Keratinocyte (primary cell): ENCODE results near the gene SRD5A1. TPM values are rescaled to one million over a fixed set of nuclear protein-coding genes. Genes with fewer than 3 reads are reported as not detected.

Source experiments
- DNase-seq: peaks from one replicate; pipeline ENCODE4 v3.0.0-alpha.2; 2011; ENCODE audit warnings: low read depth, missing footprints, low spot score
- FAIRE-seq: peaks from 2 replicates; lab custom pipeline; 2011; peaks lifted over from hg19 to GRCh38; lab: Jason Lieb, UNC
- H2AFZ ChIP-seq: 2 replicates; pipeline ENCODE4 v1.6.0; 2012; ENCODE audit warnings: low read length, control low read depth, inconsistent platforms; ENCODE audit not compliant: control insufficient read depth
- H3K27ac ChIP-seq: 2 replicates; pipeline ENCODE4 v1.5.1; 2011; ENCODE audit warnings: low read length; ENCODE audit not compliant: control insufficient read depth, insufficient read depth
- H3K27me3 ChIP-seq: 3 replicates; pipeline ENCODE4 v1.6.0; 2011; ENCODE audit warnings: low read length; ENCODE audit not compliant: control insufficient read depth, insufficient read depth; ENCODE audit errors: extremely low read depth
- H3K36me3 ChIP-seq, 2 experiments: 2 replicates in 1 of 2; 3 replicates in 1 of 2; pipeline ENCODE4 v1.5.1; 2011; ENCODE audit warnings: low read length in 2 of 2, mild to moderate bottlenecking in 1 of 2; ENCODE audit not compliant: control insufficient read depth in 2 of 2, insufficient read depth in 2 of 2; ENCODE audit errors: extremely low read depth in 1 of 2
- H3K4me1 ChIP-seq: 3 replicates; pipeline ENCODE4 v1.5.1; 2011; ENCODE audit warnings: low read length; ENCODE audit not compliant: control insufficient read depth, insufficient read depth; ENCODE audit errors: extremely low read depth
- H3K4me2 ChIP-seq: 3 replicates; pipeline ENCODE4 v1.6.0; 2011; ENCODE audit warnings: low read depth, low read length; ENCODE audit not compliant: control insufficient read depth, insufficient read depth; ENCODE audit errors: extremely low read depth
- H3K4me3 ChIP-seq, 3 experiments: fragments of 200-600 bp in 1 of 3; sonication (generic) in 1 of 3; 2 replicates in 2 of 3; 3 replicates in 1 of 3; pipeline ENCODE4 v1.5.1; 2011 to 2016; ENCODE audit warnings: low read length in 3 of 3, mild to moderate bottlenecking in 3 of 3, control low read depth in 2 of 3, inconsistent platforms in 1 of 3, low read depth in 1 of 3, mixed read lengths in 1 of 3, mixed run types in 1 of 3, moderate library complexity in 1 of 3; ENCODE audit not compliant: control insufficient read depth in 2 of 3, insufficient read depth in 2 of 3; ENCODE audit errors: extremely low read depth in 1 of 3
- H3K79me2 ChIP-seq: 2 replicates; pipeline ENCODE4 v1.6.0; 2012; ENCODE audit warnings: low read length; ENCODE audit not compliant: control insufficient read depth, insufficient read depth
- H3K9ac ChIP-seq: 3 replicates; pipeline ENCODE4 v1.6.0; 2011; ENCODE audit warnings: low read length; ENCODE audit not compliant: control insufficient read depth, insufficient read depth; ENCODE audit errors: extremely low read depth
- H3K9me1 ChIP-seq: 3 replicates; pipeline ENCODE4 v1.6.0; 2011; ENCODE audit warnings: low read length; ENCODE audit not compliant: control insufficient read depth, insufficient read depth; ENCODE audit errors: extremely low read depth
- H3K9me3 ChIP-seq: 2 replicates; pipeline ENCODE4 v1.5.1; 2012; ENCODE audit warnings: low read depth, low read length; ENCODE audit not compliant: control insufficient read depth
- H4K20me1 ChIP-seq: 3 replicates; pipeline ENCODE4 v1.6.0; 2011; ENCODE audit warnings: low read length; ENCODE audit not compliant: control insufficient read depth, insufficient read depth; ENCODE audit errors: extremely low read depth
- CTCF ChIP-seq, 3 experiments: IDR thresholded peaks in 1 of 3; conservative IDR thresholded peaks in 1 of 3; optimal IDR thresholded peaks in 1 of 3; 2 replicates in 2 of 3; 3 replicates in 1 of 3; pipeline versions ENCODE3 to v1.5.1; 2011; ENCODE audit warnings: low read length in 3 of 3, mild to moderate bottlenecking in 3 of 3, moderate library complexity in 2 of 3, control low read depth in 1 of 3, inconsistent platforms in 1 of 3; ENCODE audit not compliant: insufficient read depth in 2 of 3; ENCODE audit errors: extremely low read depth in 1 of 3
- EZH2 ChIP-seq: IDR thresholded peaks from one replicate; pipeline ENCODE4 v1.6.1; 2012; ENCODE audit warnings: inconsistent platforms, mild to moderate bottlenecking, low read length, moderate library complexity
- dilution Hi-C: fragments of 300-500 bp; cut with MboI; formaldehyde crosslinking; loops from one replicate; pipeline ENCODE4 v1.7.0; 2020; ENCODE audit warnings: low sequenced_read_pairs; ENCODE audit not compliant: extremely low pct_ligation_motif_present
- polyA plus RNA-seq, 5 experiments: library from polyadenylated mRNA; depleted of rRNA in 3 of 5; stranded (reverse) in 3 of 5; stranded (forward) in 1 of 5; unstranded in 1 of 5; fragments of >200 nt; gene quantifications; 1 replicate in 1 of 5; 2 replicates in 3 of 5; 3 replicates in 1 of 5; pipeline versions ENCODE4 v1.2.1 to v1.2.3, GENCODE V29; 2011 to 2012; ENCODE audit warnings: missing spikeins in 2 of 5, low read depth in 1 of 5, low replicate concordance in 1 of 5

The SRD5A1 gene
- polyA plus RNA-seq, 1 donor (not counting 4 experiments of a cell fraction or from before 2014, with no cell fraction given), result 35.4 TPM

- Histone ChIP-seq H3K27ac (no peak overlapping the region), H3K36me3 (peaks cover under 1 to 30% of the 10 kb centered on the region in 2 experiments), H4K20me1 (no peaks in the 10 kb centered on the region), H2AFZ (no peak overlapping the region), H3K4me1 (no peaks in the 10 kb centered on the region), H3K4me2 (no peak overlapping the region), H3K9ac (no peak overlapping the region), H3K79me2 (no peaks in the 10 kb centered on the region), H3K9me3 (no peaks in the 10 kb centered on the region), H3K27me3 (no peaks in the 10 kb centered on the region), H3K9me1 (no peaks in the 10 kb centered on the region), H3K4me3 (no peak overlapping the region)
- DNase-seq, result no peak
- no peak for TF ChIP-seq EZH2
- no peak for TF ChIP-seq CTCF (optimal IDR thresholded peaks at IDR 0.05 in 1 of 3, IDR thresholded peaks at IDR 0.05 in 1 of 3, conservative IDR thresholded peaks at IDR 0.05 in 1 of 3; ENCODE audit: extremely low read depth in 1 of 3, insufficient read depth in 2 of 3, low read length in 3 of 3)
- FAIRE-seq, result no peak
- dilution Hi-C loops, result no loop called here
Observed at GRCh38 chr5:6660688-6661087, 27.4 kb downstream of the SRD5A1 start.

DNA sequence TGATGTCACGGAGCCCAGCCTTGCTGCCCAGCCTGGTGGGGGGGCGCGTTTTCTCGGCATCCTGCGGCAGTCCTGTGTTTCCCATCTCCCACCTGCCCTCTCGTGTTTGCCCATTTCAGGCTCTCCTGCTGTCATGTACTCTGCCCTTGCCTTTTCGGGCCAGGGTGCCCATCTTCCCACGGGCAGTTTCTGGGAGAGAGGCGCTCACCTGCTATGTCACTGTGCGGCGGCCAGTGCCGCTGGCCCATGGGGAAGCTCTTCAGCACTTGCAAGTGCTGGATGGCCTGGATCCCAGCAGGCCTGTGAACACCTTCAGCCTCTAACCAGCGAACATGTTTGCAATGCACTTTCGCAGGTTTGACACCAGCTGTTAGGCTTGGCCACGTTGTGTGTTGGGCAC is 33.5 kb downstream of the SRD5A1 start:
- TF ChIP-seq CTCF (optimal IDR thresholded peaks at IDR 0.05 in 1 of 3, IDR thresholded peaks at IDR 0.05 in 1 of 3, conservative IDR thresholded peaks at IDR 0.05 in 1 of 3; ENCODE audit: extremely low read depth in 1 of 3, insufficient read depth in 2 of 3, low read length in 3 of 3), result no peak
- TF ChIP-seq EZH2, result no peak
- dilution Hi-C loops, result no loop called here
- no peak for DNase-seq

More for the DNA sequence above, 33.5 kb downstream of the SRD5A1 start:
- Histone ChIP-seq H4K20me1 (no peaks in the 10 kb centered on the region), H3K4me3 (no peak overlapping the region), H3K4me1 (no peaks in the 10 kb centered on the region), H3K36me3 (peaks cover 7 to 19% of the 10 kb centered on the region in 2 experiments), H3K9me3 (no peaks in the 10 kb centered on the region), H3K4me2 (no peak overlapping the region), H2AFZ (no peak overlapping the region), H3K79me2 (no peaks in the 10 kb centered on the region), H3K27me3 (no peaks in the 10 kb centered on the region), H3K9ac (no peak overlapping the region), H3K27ac (no peak overlapping the region), H3K9me1 (no peaks in the 10 kb centered on the region)
- no peak for FAIRE-seq
